ENCODE data around the gene WASHC4. TPM values are rescaled to one million over a fixed set of nuclear protein-coding genes. Genes with fewer than 3 reads are reported as not detected.

Gene WASHC4
- polyA plus RNA-seq, 2 of the 4 experiments (the other 2 are of a cell fraction) = 26.5 to 67.6 TPM

GRCh38 chr12:105205322-105206048 lies 98.0 kb downstream of the WASHC4 start:
- POLR2A ChIA-PET = no interaction called here
- H3K9me3 ChIP-seq = no peaks in the 10 kb centered on the region
- CTCF ChIA-PET = interaction anchor here (0.6 to 2.1 kb wide), 7 partner anchors 15 to 719 kb away, joined by 3 to 6 read pairs (median 3); no protein-coding TSS in a partner anchor
- FAIRE-seq = no peak
- no peak overlapping the region for H3K4me3 ChIP-seq
- H3K4me1 ChIP-seq = no peaks in the 10 kb centered on the region
- WGBS (ENCODE audit: missing lambda C conversion rate) = 90% methylated on average over 10 of the region's 10 CpGs
- ATAC-seq = peak in 1 of 2 experiments; percentile 16; a peak in 1 of 6 replicates
- H3K27ac ChIP-seq = no peak overlapping the region
- TF ChIP-seq, protein P1, sequence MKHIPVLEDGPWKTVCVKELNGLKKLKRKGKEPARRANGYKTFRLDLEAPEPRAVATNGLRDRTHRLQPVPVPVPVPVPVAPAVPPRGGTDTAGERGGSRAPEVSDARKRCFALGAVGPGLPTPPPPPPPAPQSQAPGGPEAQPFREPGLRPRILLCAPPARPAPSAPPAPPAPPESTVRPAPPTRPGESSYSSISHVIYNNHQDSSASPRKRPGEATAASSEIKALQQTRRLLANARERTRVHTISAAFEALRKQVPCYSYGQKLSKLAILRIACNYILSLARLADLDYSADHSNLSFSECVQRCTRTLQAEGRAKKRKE (CRISPR knock-in tag; IDR thresholded peaks at IDR 0.05; ENCODE audit: low read depth) = no peak
- TF ChIP-seq USF2 (IDR thresholded peaks at IDR 0.05) (no peak), CTCF (IDR thresholded peaks at IDR 0.05) (no peak), SREBF2 (IDR thresholded peaks at IDR 0.05) (no peak), SMC3 (IDR thresholded peaks at IDR 0.05) (no peak), RNF2 (IDR thresholded peaks at IDR 0.05; ENCODE audit: borderline replicate concordance, low read depth) (no peak), JUN (IDR thresholded peaks at IDR 0.05) (no peak), PHF8 (IDR thresholded peaks at IDR 0.05; ENCODE audit: borderline replicate concordance, low read depth) (no peak), MYC (IDR thresholded peaks at IDR 0.05; ENCODE audit: borderline replicate concordance, low read length) (no peak), PBX3 (IDR thresholded peaks at IDR 0.05) (no peak), HMGXB4 (CRISPR knock-in tag; IDR thresholded peaks at IDR 0.05; ENCODE audit: borderline replicate concordance) (no peak), MAZ (IDR thresholded peaks at IDR 0.05; ENCODE audit: borderline replicate concordance, low read depth, low read length) (no peak), ESRRA (IDR thresholded peaks at IDR 0.05; ENCODE audit: borderline replicate concordance, low read length) (no peak), POLR2A (IDR thresholded peaks at IDR 0.05; ENCODE audit: low read length) (no peak), BHLHE40 (IDR thresholded peaks at IDR 0.05; ENCODE audit: low read depth, low read length) (no peak)
- TF ChIP-seq, protein P2, sequence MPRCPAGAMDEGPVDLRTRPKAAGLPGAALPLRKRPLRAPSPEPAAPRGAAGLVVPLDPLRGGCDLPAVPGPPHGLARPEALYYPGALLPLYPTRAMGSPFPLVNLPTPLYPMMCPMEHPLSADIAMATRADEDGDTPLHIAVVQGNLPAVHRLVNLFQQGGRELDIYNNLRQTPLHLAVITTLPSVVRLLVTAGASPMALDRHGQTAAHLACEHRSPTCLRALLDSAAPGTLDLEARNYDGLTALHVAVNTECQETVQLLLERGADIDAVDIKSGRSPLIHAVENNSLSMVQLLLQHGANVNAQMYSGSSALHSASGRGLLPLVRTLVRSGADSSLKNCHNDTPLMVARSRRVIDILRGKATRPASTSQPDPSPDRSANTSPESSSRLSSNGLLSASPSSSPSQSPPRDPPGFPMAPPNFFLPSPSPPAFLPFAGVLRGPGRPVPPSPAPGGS (IDR thresholded peaks at IDR 0.05) = no peak
- no peak overlapping the region for H3K4me2 ChIP-seq
- no peak for DNase-seq (ENCODE audit: low read depth in 1 of 2, low spot score in 1 of 2)
